GM20000 (cell line): ENCODE results near the gene ZNF407.

Experiments used
- DNase-seq: peaks from one replicate; pipeline ENCODE4 v3.0.0; 2012; ENCODE audit warnings: low spot score
- CTCF ChIP-seq: IDR thresholded peaks from 2 replicates; pipeline ENCODE4 v1.5.1; 2012; ENCODE audit warnings: mild to moderate bottlenecking, control low read depth; ENCODE audit errors: extremely low read depth, missing control alignments

The ZNF407 gene

GRCh38 chr18:74949611-74950010, 351.9 kb downstream of the ZNF407 start:
- DNase-seq = no peak
- TF ChIP-seq CTCF = no peak

- no peak for DNase-seq
- TF ChIP-seq CTCF = no peak
These were observed 352.8 kb downstream of the ZNF407 start for GRCh38 chr18:74950479-74950878.

- TF ChIP-seq CTCF = no peak
- peak; percentile 26 for DNase-seq
These were observed 353.6 kb downstream of the ZNF407 start for GRCh38 chr18:74951165-74951760.

- no peak for DNase-seq
- TF ChIP-seq CTCF = no peak
These were observed 360.0 kb downstream of the ZNF407 start for GRCh38 chr18:74957588-74958224.

GRCh38 chr18:74959216-74959615, 361.5 kb downstream of the ZNF407 start:
- no peak for TF ChIP-seq CTCF
- DNase-seq = no peak

GRCh38 chr18:74961596-74961995, 363.9 kb downstream of the ZNF407 start:
- no peak for DNase-seq
- TF ChIP-seq CTCF = no peak

- TF ChIP-seq CTCF = peak; percentile 59
- peak; percentile 25 for DNase-seq
These were observed 366.3 kb downstream of the ZNF407 start for GRCh38 chr18:74963820-74964446.
